Stimulated activated CD4-positive, alpha-beta T cell treated with anti-CD3 and anti-CD28 coated beads, Interleukin-2, amount 100 ng/mL, for 24 hours (primary cell): ENCODE results near the gene PLOD3.
"Not testable (repeated sequence)": the region's sequence is repeated elsewhere in the genome, so short reads cannot be mapped to it uniquely, and the experiment has no call there.

ENCODE experiments used
- DNase-seq, 2 donors: peaks; one replicate each; pipeline ENCODE4 v3.0.0-alpha.2; 2020

The PLOD3 gene

DNA sequence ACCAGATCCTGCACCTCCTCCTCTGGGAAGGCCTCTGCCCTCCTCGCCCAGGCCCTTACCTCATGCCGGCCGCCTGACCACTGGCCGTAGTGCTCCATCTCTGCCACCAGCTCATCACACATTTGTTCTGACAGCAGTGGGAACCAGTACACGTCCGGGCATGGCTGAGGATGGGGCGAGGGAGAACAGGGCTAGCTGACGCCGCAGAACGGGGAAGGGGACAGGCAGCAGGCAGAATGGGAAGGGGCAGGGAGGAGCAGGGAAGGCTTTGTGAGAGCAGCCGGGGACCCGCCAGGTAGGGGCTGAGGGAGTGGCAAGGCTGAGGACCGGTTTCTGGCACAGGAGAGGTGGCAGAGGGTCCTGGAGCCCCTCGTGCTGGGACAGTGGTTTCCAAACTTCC, 8.6 kb downstream of the PLOD3 start:
- no peak for DNase-seq

DNA sequence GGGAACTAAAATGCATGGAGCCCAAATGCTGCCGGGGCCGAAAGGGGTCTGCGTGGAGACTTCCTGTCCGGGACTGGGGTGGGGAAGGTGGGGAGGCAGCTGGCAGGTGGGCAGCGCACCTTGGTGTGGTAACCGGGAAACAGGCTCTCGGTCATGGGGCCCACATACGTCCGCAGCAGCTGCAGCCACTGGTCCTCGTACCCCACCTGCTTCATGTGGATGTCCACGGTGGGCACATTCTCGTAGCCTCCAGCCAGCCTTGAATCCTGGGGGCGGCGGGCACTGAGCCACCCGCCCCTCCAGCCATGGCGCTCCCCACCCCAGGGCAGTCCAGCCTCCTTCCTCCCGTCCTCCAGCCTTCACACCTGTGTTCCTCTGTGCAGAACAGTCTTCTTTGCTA, 9.9 kb downstream of the PLOD3 start:
- DNase-seq, result no peak

GRCh38 chr7:101206665-101207042, 10.7 kb downstream of the PLOD3 start:
- no peak for DNase-seq

GRCh38 chr7:101205901-101206664, 11.3 kb downstream of the PLOD3 start:
- DNase-seq, result no peak

GRCh38 chr7:101203740-101204738, 13.3 kb downstream of the PLOD3 start:
- peak in 1 of 2 donors; percentile 19 for DNase-seq

DNA sequence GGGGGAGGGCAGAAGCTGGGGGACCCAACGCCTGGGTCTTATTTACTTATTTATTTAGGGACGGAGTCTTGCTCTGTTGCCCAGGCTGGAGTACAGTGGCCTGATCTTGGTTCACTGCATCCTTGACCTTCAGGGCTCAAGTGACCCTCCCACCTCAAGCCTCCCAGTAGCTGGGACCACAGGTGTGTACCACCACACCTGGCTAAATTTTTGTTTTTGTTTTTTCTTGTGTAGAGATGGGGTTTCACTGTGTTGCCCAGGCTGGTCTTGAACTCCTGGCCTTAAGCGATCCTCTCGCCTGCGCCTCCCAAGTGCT, 14.8 kb downstream of the PLOD3 start:
- no peak for DNase-seq

- no peak for DNase-seq
Observed at GRCh38 chr7:101201695-101202602, 15.4 kb downstream of the PLOD3 start.

DNA sequence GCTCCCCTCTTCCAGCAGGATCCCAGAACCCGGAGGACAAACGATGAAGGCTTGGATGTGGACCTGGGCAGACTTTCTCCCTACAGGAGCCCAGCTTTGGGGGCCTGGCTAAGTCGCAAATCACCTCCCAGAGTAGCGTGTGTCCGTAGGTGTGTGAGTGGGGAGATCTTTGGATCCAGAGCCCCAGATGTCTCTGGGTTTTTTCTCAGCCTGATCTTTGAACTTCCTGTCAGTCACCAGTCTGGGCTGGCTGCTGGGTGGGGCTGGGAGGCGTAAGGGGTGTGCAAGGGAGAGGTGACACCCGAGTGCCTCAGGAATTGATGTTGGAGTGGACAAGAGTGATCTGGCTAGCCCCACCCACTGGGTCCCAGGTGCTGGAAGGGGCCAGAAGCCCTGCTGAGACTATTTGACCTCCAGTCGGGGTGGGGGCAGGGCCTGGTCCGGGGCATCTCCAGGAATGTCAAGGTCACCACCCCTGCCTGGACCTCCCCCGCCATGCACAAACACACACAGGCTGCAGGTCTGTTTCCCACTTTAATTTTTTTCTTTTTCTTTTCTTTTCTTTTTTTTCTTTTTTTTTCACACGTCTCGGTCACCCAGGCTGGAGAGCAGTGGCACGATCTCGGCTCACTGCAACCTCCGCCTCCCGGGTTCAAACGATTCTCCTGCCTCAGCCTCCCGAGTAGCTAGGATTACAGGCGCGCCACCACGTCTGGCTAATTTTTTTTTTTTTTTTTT, 16.4 kb downstream of the PLOD3 start, which contains the start of gene MOGAT3:
TSS of gene MOGAT3 (minus strand) at position 175 of the 738 bp plus-strand sequence. CDS start 182 bp downstream, outside the sequence.
- DNase-seq, result no peak

DNA sequence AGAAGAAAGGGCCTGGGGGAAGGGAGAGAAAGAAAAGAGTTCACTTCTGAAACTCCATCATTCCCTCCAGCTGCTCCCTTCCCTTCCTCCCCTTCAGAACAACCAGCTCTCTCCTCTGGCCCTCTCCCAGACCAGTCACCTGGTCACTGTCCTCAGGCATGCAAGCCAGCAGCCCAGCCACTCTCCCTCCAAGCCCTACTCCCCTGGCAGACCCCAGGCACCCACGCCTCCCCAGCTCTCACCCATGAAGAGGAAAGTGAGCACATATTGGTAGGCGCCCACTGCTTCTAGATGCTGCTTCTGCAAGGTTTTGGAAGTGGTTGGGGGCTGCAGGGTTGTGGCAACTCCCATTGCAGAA, 16.9 kb downstream of the PLOD3 start:
- no peak for DNase-seq

DNA sequence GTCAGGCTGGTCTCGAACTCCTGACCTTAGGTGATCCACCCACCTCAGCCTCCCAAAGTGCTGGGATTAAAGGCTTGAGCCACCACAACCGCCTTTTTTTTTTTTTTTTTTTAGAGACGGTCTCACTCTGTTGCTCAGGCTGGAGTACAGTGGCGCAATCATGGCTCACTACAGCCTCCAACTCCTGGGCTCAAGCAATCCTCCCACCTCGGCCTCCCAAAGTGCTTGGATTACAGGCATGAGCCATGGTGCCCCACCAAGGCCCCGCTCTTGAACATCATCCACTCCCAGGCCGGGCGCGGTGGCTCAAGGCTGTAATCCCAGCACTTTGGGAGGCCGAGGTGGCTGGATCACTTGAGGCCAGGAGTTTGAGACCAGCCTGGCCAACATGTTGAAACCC, 17.9 kb downstream of the PLOD3 start:
- DNase-seq, result not testable (repeated sequence)

- DNase-seq, result no peak
Observed at GRCh38 chr7:101198476-101198875, 18.9 kb downstream of the PLOD3 start.

DNA sequence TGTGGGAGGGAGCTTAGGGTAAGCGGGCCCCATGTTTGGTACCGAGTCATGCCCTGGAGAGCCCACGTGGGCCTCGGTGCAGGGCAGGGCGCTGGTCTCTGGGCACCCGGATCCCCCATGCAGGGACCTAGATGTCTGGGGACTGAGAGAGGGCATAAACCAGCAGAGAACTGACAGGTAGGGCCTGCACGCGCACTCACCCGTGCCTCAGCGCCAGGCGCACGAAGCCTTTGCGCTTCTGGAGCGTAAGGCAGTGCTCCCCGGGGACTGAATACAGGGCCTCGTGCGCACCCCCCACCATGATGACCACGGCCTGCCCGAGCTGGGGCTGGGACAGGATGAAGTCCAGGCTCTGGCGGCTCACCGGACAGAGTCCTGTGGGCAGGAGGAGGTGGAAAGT, 19.4 kb downstream of the PLOD3 start:
- no peak for DNase-seq

DNA sequence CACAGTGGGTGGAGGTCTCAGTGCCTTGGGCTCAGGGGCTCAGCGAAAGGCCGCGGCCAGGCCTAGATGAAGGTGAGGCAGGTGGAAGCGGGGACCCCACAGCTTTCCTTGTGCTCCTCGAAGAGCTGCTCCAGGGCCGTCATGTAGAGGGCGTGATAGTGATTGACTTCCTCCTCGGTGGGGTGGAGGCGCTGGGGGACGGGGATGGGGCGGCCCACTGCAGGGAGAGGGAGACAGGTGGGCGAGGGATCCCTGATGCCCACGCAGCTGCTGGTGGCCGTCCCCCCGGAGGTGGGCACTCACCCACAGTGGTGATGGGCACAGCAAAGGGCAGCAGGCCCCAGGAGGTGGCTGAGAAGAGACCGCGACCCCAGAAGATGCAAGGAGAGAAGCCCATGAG, 21.5 kb downstream of the PLOD3 start:
- DNase-seq, result no peak

DNA sequence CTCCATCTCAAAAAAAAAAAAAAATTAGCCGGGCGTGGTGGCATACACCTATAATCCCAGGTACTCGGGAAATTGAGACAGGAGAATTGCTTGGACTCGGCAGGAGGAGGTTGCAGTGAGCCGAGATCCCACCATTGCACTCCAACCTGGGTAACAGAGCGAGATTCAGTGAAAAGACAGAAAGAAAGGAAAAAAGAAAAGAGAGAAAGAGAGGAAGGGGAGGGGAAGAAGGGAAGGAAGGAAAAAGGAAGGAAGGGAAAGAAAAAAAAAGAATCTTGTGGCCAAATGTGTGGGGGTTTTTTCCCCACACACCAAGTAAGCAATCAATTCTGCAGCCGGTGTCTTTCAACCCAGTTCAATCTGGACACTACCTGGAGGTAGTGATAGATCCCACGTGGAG, 28.3 kb downstream of the PLOD3 start:
- no peak for DNase-seq

DNA sequence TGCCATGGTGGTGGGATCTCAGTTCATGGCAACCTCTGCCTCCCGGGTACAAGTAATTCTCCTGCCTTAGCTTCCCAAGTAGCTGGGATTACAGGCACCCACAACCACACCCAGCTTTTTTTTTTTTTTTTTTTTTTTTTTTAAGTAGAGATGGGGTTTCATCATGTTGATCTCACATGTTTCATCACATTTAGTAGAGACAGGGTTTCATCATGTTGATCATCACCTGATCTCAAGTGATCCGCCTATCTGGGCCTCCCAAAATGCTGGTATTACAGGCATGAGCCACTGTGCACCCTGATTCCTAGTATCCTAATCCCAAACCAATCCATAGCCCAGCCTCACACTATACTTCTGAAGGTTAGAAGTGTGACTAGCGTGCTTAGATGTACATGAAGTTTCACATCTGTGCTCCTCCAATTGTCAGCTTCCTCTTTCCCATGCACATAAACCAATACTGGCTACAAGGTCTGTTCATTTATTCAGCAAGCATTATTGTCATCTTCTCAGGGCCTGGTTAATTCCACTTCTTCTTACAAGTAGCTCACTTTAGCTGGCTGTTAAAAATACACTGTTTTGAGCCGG, 30.4 kb downstream of the PLOD3 start:
- no peak for DNase-seq

- no peak for DNase-seq
Observed at GRCh38 chr7:101186194-101186593, 31.2 kb downstream of the PLOD3 start.

GRCh38 chr7:101185258-101185839, 32.0 kb downstream of the PLOD3 start:
- no peak for DNase-seq

DNA sequence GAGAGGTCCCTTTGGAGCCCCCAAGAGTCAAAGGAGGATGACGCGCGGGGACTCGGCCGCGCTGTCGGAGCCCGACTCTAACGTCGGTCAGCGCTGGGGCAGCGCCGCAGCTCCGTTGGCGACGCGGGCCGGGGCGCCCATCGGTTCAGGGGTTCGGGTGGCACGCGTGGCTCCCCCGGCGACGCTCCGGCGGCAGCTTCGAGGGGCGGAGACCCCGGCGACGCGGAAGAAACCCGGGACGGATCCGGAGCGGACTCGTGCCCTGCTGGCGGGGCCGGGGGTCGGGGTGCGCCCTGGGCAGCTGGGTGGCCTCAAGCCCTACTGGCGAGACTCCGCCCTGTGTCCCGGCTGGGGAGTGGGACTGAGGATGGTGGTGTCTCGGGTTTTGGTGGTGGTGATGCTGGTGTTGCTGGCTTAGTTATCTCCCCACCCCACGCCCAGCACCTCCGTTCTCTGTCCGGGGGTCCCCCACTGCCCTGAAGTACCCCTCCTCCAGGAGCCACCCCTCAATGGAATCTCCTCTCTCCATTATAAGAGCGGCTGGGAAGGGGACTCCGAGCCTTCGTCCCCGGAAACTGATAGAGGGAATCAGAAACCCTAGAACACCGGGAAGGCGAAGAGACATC, 37.1 kb downstream of the PLOD3 start, which contains the start of gene NAT16:
TSS of gene NAT16 (minus strand) at position 164 of the 626 bp plus-strand sequence. CDS start 5,486 bp downstream, outside the sequence.
- DNase-seq, result no peak

GRCh38 chr7:101179713-101180112, 37.7 kb downstream of the PLOD3 start:
- no peak for DNase-seq

DNA sequence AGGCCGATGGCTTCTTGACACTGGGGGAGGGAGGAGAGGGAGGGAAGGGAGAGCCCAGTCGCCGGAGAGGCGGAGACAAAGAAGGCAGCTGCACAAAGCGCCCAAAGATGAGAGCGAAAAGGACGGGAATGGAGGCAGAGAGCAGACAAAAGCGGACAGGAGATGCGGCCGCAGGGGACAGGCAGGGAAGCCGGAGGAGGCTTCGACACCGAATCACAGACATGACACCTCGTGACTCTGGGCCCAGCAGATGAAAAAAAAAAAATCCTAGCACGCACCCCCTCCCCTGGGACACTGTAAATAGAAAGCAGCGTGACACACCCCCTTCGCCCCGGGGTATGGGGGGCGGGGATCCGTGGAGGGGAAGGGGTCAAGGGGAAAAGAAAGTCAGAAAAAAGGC, 38.3 kb downstream of the PLOD3 start:
- no peak for DNase-seq

DNA sequence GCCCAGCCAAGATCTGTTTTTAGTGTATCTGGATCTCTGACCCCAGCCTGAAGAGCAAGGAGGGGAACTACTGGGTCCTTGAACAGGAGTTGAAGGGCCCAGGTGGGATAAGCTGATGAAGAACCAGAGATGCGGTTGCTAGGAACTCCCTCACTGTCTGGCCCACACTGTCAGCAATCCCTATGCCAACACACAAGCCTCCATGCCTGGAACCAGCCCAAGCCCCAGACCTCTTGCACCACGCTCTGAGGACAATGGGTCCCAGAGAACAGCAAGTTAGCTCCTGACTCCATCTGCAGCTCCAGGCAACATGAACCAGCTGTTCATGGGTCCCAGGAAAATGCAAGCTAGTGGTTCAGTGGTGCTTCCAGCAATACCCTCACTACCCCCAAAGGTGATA, 39.7 kb downstream of the PLOD3 start:
- DNase-seq, result no peak
